ENCODE results near the gene TRIM66.

Gene TRIM66

GRCh38 chr11:8701891-8702597, 19.6 kb upstream of the TRIM66 start:
- TF ChIP-seq CTCF (IDR thresholded peaks at IDR 0.05; ENCODE audit: low read depth, low read length, missing control alignments), result no peak
- H3K4me3 ChIP-seq (replicated peaks; ENCODE audit: low read depth, low read length), result no peak overlapping the region
- no peak for DNase-seq (ENCODE audit: extremely low read depth, low read depth)

GRCh38 chr11:8699903-8700302, 17.4 kb upstream of the TRIM66 start:
- no peak for TF ChIP-seq CTCF (IDR thresholded peaks at IDR 0.05; ENCODE audit: low read depth, low read length, missing control alignments)
- no peak overlapping the region for H3K4me3 ChIP-seq (replicated peaks; ENCODE audit: low read depth, low read length)
- no peak for DNase-seq (ENCODE audit: extremely low read depth, low read depth)

GRCh38 chr11:8698917-8699441, 16.5 kb upstream of the TRIM66 start:
- TF ChIP-seq CTCF (IDR thresholded peaks at IDR 0.05; ENCODE audit: low read depth, low read length, missing control alignments), result no peak

GRCh38 chr11:8698379-8698851, 15.9 kb upstream of the TRIM66 start:
- DNase-seq (ENCODE audit: extremely low read depth, low read depth), result no peak
- H3K4me3 ChIP-seq (replicated peaks; ENCODE audit: low read depth, low read length), result no peak overlapping the region
- TF ChIP-seq CTCF (IDR thresholded peaks at IDR 0.05; ENCODE audit: low read depth, low read length, missing control alignments), result no peak

More at GRCh38 chr11:8698917-8699441, 16.5 kb upstream of the TRIM66 start:
- no peak for DNase-seq (ENCODE audit: extremely low read depth, low read depth)
- no peak overlapping the region for H3K4me3 ChIP-seq (replicated peaks; ENCODE audit: low read depth, low read length)

- TF ChIP-seq CTCF (IDR thresholded peaks at IDR 0.05; ENCODE audit: low read depth, low read length, missing control alignments), result no peak
- no peak overlapping the region for H3K4me3 ChIP-seq (replicated peaks; ENCODE audit: low read depth, low read length)
- DNase-seq (ENCODE audit: extremely low read depth, low read depth), result no peak
Observed at GRCh38 chr11:8697054-8697453, 14.6 kb upstream of the TRIM66 start.

- H3K4me3 ChIP-seq (replicated peaks; ENCODE audit: low read depth, low read length), result no peak overlapping the region
- no peak for TF ChIP-seq CTCF (IDR thresholded peaks at IDR 0.05; ENCODE audit: low read depth, low read length, missing control alignments)
- no peak for DNase-seq (ENCODE audit: extremely low read depth, low read depth)
Observed at GRCh38 chr11:8694137-8694536, 11.7 kb upstream of the TRIM66 start.
